GM10248 (cell line): ENCODE measurements around the gene CRTC1.
A peak's percentile ranks its signal among the peaks of the same experiment; 100 is the strongest.

Source experiments
- CTCF ChIA-PET: fragments of 300-600 bp; sonication (Branson Sonifier 250); formaldehyde crosslinking; extraction: SDS; loops from one replicate; lab custom pipeline; 2021; ENCODE audit warnings: antibody characterized with exemption; lab: Yijun Ruan, JAX
- POLR2A ChIA-PET: fragments of 350-650 bp; sonication (Branson Sonifier 250); formaldehyde crosslinking; extraction: SDS; loops from one replicate; lab custom pipeline; 2020; ENCODE audit warnings: antibody characterized with exemption; lab: Yijun Ruan, JAX
- DNase-seq: peaks from one replicate; pipeline ENCODE4 v3.0.0; 2012; ENCODE audit errors: extremely low spot score
- CTCF ChIP-seq: IDR thresholded peaks from 2 replicates; pipeline ENCODE4 v1.5.1; 2012; ENCODE audit warnings: mild to moderate bottlenecking, low read depth; ENCODE audit errors: extremely low read depth, missing control alignments, control extremely low read depth

The CRTC1 gene

GRCh38 chr19:18795540-18795939, 112.1 kb downstream of the CRTC1 start:
- TF ChIP-seq CTCF: no peak
- POLR2A ChIA-PET: no interaction called here

GRCh38 chr19:18796239-18796638, 112.8 kb downstream of the CRTC1 start:
- no peak for DNase-seq
- no peak for TF ChIP-seq CTCF
- POLR2A ChIA-PET: no interaction called here
- CTCF ChIA-PET: interaction anchor here (1.2 kb wide), 1 partner anchor 13 kb away, joined by 3 read pairs; no protein-coding TSS in a partner anchor

More at GRCh38 chr19:18795540-18795939, 112.1 kb downstream of the CRTC1 start:
- CTCF ChIA-PET: interaction anchor here (1.2 kb wide), 1 partner anchor 13 kb away, joined by 3 read pairs; no protein-coding TSS in a partner anchor
- no peak for DNase-seq

GRCh38 chr19:18798384-18799352, 115.2 kb downstream of the CRTC1 start:
- DNase-seq: no peak
- POLR2A ChIA-PET: interaction anchor here (0.6 kb wide), 1 partner anchor 106 kb away, joined by 5 read pairs; no protein-coding TSS in a partner anchor
- CTCF ChIA-PET: interaction anchor here (0.9 kb wide), 1 partner anchor 20 kb away, joined by 3 read pairs; no protein-coding TSS in a partner anchor
- TF ChIP-seq CTCF: no peak

DNA sequence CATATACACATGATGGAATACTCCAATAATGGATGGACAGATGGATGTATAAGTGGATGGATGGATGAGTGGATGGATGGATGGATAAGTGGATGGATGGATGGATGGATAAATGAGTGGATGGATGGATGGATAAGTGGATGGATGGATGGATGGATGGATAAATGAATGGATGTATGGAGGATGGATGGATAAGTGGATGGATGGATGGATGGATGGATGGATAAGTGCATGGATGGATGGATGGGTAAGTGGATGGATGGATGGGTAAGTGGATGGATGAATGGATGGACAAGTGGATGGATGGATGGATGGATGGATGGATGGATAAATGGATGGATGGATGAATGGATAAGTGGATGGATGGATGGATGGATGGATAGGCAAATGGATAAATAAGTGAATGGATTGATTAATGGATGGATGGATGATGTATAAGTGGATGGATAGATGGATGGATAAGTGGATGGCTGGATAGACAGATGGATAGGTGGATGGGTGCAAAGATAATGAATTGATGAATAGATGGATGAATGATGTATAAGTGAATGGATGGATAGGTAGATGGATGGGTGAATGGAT, 116.0 kb downstream of the CRTC1 start:
- TF ChIP-seq CTCF: no peak
- CTCF ChIA-PET: no interaction called here
- POLR2A ChIA-PET: no interaction called here
- no peak for DNase-seq

DNA sequence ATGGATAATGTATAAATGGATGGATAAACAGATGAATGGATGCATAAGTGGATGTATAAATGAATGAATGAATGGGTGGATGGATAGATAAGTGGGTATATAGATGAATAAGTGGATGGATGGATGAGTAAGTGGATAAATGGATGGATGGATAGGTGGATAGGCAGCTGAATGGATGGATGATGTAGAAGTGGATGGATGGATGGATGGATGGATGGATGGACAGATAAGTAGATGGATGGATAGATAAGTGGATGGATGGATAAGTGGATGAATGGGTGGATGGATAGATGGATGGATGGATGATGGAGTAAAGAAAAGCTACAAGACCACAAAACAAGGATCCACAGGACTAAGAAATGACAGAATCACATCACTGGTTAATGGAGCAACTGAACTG, 116.6 kb downstream of the CRTC1 start:
- ChIA-PET POLR2A (no interaction called here), CTCF (no interaction called here)
- no peak for TF ChIP-seq CTCF
- DNase-seq: no peak

GRCh38 chr19:18800636-18801035, 117.2 kb downstream of the CRTC1 start:
- peak; percentile 6 for DNase-seq
- ChIA-PET POLR2A (no interaction called here), CTCF (interaction anchor here (1.2 kb wide), 1 partner anchor 47 kb away, joined by 4 read pairs; no protein-coding TSS in a partner anchor)
- no peak for TF ChIP-seq CTCF
